Measurements from ENCODE around the gene EXPH5.

GRCh38 chr11:108472681-108473080 is 120.9 kb downstream of the EXPH5 start:
- TF ChIP-seq EP300 (IDR thresholded peaks at IDR 0.05): no peak
- TF ChIP-seq, protein P1, sequence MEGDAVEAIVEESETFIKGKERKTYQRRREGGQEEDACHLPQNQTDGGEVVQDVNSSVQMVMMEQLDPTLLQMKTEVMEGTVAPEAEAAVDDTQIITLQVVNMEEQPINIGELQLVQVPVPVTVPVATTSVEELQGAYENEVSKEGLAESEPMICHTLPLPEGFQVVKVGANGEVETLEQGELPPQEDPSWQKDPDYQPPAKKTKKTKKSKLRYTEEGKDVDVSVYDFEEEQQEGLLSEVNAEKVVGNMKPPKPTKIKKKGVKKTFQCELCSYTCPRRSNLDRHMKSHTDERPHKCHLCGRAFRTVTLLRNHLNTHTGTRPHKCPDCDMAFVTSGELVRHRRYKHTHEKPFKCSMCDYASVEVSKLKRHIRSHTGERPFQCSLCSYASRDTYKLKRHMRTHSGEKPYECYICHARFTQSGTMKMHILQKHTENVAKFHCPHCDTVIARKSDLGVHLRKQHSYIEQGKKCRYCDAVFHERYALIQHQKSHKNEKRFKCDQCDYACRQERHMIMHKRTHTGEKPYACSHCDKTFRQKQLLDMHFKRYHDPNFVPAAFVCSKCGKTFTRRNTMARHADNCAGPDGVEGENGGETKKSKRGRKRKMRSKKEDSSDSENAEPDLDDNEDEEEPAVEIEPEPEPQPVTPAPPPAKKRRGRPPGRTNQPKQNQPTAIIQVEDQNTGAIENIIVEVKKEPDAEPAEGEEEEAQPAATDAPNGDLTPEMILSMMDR (IDR thresholded peaks at IDR 0.05): no peak
